Astrocyte (in vitro differentiated cells and primary cell): ENCODE measurements around the gene STRN3. TPM values are rescaled to one million over a fixed set of nuclear protein-coding genes. Genes with fewer than 3 reads are reported as not detected.

Experiments used
- DNase-seq: peaks from one replicate; pipeline ENCODE4 v3.0.0-alpha.2; 2010; ENCODE audit warnings: low read depth
- FAIRE-seq: peaks from 2 replicates; lab custom pipeline; 2011; peaks lifted over from hg19 to GRCh38; lab: Jason Lieb, UNC
- H2AFZ ChIP-seq: 2 replicates; pipeline ENCODE4 v1.6.0; 2012; ENCODE audit warnings: low read depth, low read length, inconsistent platforms
- H3K27ac ChIP-seq: 2 replicates; pipeline ENCODE4 v1.5.1; 2011; ENCODE audit warnings: low read depth, low read length, inconsistent platforms
- H3K27me3 ChIP-seq: 2 replicates; pipeline ENCODE4 v1.6.0; 2011; ENCODE audit warnings: low read length, inconsistent platforms; ENCODE audit not compliant: insufficient read depth
- H3K36me3 ChIP-seq: 2 replicates; pipeline ENCODE4 v1.5.1; 2011; ENCODE audit warnings: low read length, inconsistent platforms; ENCODE audit not compliant: insufficient read depth
- H3K4me1 ChIP-seq: 2 replicates; pipeline ENCODE4 v1.5.1; 2011; ENCODE audit warnings: low read length, inconsistent platforms; ENCODE audit not compliant: insufficient read depth
- H3K4me2 ChIP-seq: 2 replicates; pipeline ENCODE4 v1.6.0; 2012; ENCODE audit warnings: low read length, inconsistent platforms
- H3K4me3 ChIP-seq: 2 replicates; pipeline ENCODE4 v1.5.1; 2011; ENCODE audit warnings: low read depth, mild to moderate bottlenecking, low read length, inconsistent platforms; ENCODE audit not compliant: insufficient read depth
- H3K79me2 ChIP-seq: 2 replicates; pipeline ENCODE4 v1.6.0; 2012; ENCODE audit warnings: mild to moderate bottlenecking, low read length, inconsistent platforms; ENCODE audit not compliant: insufficient read depth
- H3K9ac ChIP-seq: 2 replicates; pipeline ENCODE4 v1.6.0; 2012; ENCODE audit warnings: mild to moderate bottlenecking, low read length, inconsistent platforms
- H3K9me3 ChIP-seq: 2 replicates; pipeline ENCODE4 v1.5.1; 2012; ENCODE audit warnings: low read depth, mild to moderate bottlenecking, low read length, inconsistent platforms; ENCODE audit not compliant: insufficient read depth
- H4K20me1 ChIP-seq: 2 replicates; pipeline ENCODE4 v1.6.0; 2012; ENCODE audit warnings: low read length, inconsistent platforms; ENCODE audit not compliant: insufficient read depth
- H3K27ac Mint-ChIP-seq: one replicate; pipeline ENCODE4 v1.8.0; 2021; ENCODE audit warnings: mild to moderate bottlenecking, mixed read lengths; ENCODE audit not compliant: unreplicated experiment
- H3K27me3 Mint-ChIP-seq: one replicate; pipeline ENCODE4 v1.8.0; 2021; ENCODE audit warnings: low read depth, mixed read lengths; ENCODE audit not compliant: unreplicated experiment
- H3K36me3 Mint-ChIP-seq: one replicate; pipeline ENCODE4 v1.8.0; 2021; ENCODE audit warnings: low read depth, mixed read lengths; ENCODE audit not compliant: unreplicated experiment
- H3K4me1 Mint-ChIP-seq: one replicate; pipeline ENCODE4 v1.8.0; 2021; ENCODE audit warnings: low read depth, mixed read lengths; ENCODE audit not compliant: unreplicated experiment
- H3K4me3 Mint-ChIP-seq: one replicate; pipeline ENCODE4 v1.8.0; 2021; ENCODE audit warnings: mild to moderate bottlenecking, moderate library complexity, mixed read lengths; ENCODE audit not compliant: unreplicated experiment
- H3K9me3 Mint-ChIP-seq: one replicate; pipeline ENCODE4 v1.8.0; 2021; ENCODE audit warnings: mild to moderate bottlenecking, mixed read lengths; ENCODE audit not compliant: unreplicated experiment
- CTCF ChIP-seq: IDR thresholded peaks from 2 replicates; pipeline ENCODE4 v1.5.1; 2011; ENCODE audit warnings: low read depth, mild to moderate bottlenecking, inconsistent platforms, low read length, moderate library complexity; ENCODE audit not compliant: insufficient read depth
- EZH2 ChIP-seq: IDR thresholded peaks from 2 replicates; pipeline ENCODE4 v1.6.1; 2012; ENCODE audit warnings: mild to moderate bottlenecking, low read length, inconsistent platforms; ENCODE audit not compliant: insufficient read depth
- total RNA-seq: library from RNA; stranded (reverse); gene quantifications from 2 replicates; pipeline ENCODE4 v1.2.1, GENCODE V29; 2021

Gene STRN3
- total RNA-seq, 1 donor from 2014 or later: 48.4 TPM

GRCh38 chr14:31059152-31059924 lies 33.2 kb upstream of the STRN3 start:
- Mint-ChIP-seq H3K27ac (peak overlapping the region; percentile 95), H3K9me3 (no peaks in the 10 kb centered on the region), H3K4me1 (peaks cover 20% of the 10 kb centered on the region), H3K27me3 (no peaks in the 10 kb centered on the region), H3K4me3 (no peak overlapping the region), H3K36me3 (no peaks in the 10 kb centered on the region)
- TF ChIP-seq CTCF (no peak), EZH2 (no peak)
- Histone ChIP-seq H3K4me2 (peak overlapping the region; percentile 8), H3K36me3 (no peaks in the 10 kb centered on the region), H2AFZ (no peak overlapping the region), H3K9ac (no peak overlapping the region), H3K9me3 (no peaks in the 10 kb centered on the region), H3K4me1 (peaks cover 10% of the 10 kb centered on the region), H3K79me2 (no peaks in the 10 kb centered on the region), H3K27me3 (no peaks in the 10 kb centered on the region), H4K20me1 (no peaks in the 10 kb centered on the region), H3K4me3 (no peak overlapping the region), H3K27ac (peak overlapping the region; percentile 17)
- FAIRE-seq (no peak), DNase-seq (peak; percentile 93)

- TF ChIP-seq EZH2: no peak
- no peak for TF ChIP-seq CTCF
- H2AFZ ChIP-seq: no peak overlapping the region
These were observed 31.7 kb upstream of the STRN3 start for GRCh38 chr14:31057701-31058364.

More at GRCh38 chr14:31057701-31058364, 31.7 kb upstream of the STRN3 start:
- Histone ChIP-seq H3K9ac (no peak overlapping the region), H3K4me1 (peaks cover 10% of the 10 kb centered on the region), H3K4me2 (no peak overlapping the region), H3K79me2 (no peaks in the 10 kb centered on the region), H3K9me3 (no peaks in the 10 kb centered on the region), H3K36me3 (no peaks in the 10 kb centered on the region), H3K4me3 (no peak overlapping the region), H3K27ac (no peak overlapping the region), H3K27me3 (no peaks in the 10 kb centered on the region), H4K20me1 (no peaks in the 10 kb centered on the region)
- FAIRE-seq (no peak), DNase-seq (no peak)
- Mint-ChIP-seq H3K4me3 (no peak overlapping the region), H3K9me3 (no peaks in the 10 kb centered on the region), H3K27ac (no peak overlapping the region), H3K4me1 (peaks cover 20% of the 10 kb centered on the region), H3K27me3 (no peaks in the 10 kb centered on the region), H3K36me3 (no peaks in the 10 kb centered on the region)
